H54 (cell line): ENCODE measurements around the gene GIPC2.

Source experiments
- DNase-seq: peaks from one replicate; pipeline ENCODE4 v3.0.0; 2011; ENCODE audit warnings: low spot score, mixed read lengths; ENCODE audit not compliant: insufficient read length
- FAIRE-seq: peaks from 3 replicates; lab custom pipeline; 2011; peaks lifted over from hg19 to GRCh38; lab: Jason Lieb, UNC
- POLR2A ChIP-seq: IDR thresholded peaks from 2 replicates; pipeline ENCODE4 v1.6.1; 2011; ENCODE audit warnings: low read depth, mild to moderate bottlenecking, low read length

Gene GIPC2

GRCh38 chr1:78178816-78179215 lies 133.1 kb downstream of the GIPC2 start:
- no peak for TF ChIP-seq POLR2A
- FAIRE-seq = no peak
- no peak for DNase-seq

GRCh38 chr1:78184460-78185072 lies 138.8 kb downstream of the GIPC2 start:
- FAIRE-seq (no peak), DNase-seq (no peak)
- TF ChIP-seq POLR2A = no peak
